AG08395 (cell line): ENCODE data around the gene SLC37A2.
"Not testable (repeated sequence)": the region's sequence is repeated elsewhere in the genome, so short reads cannot be mapped to it uniquely, and the experiment has no call there.

Experiments used
- DNase-seq: peaks from one replicate; pipeline ENCODE4 v3.0.0; 2012; ENCODE audit warnings: mixed read lengths, low spot score

Gene SLC37A2

GRCh38 chr11:125084761-125085231 lies 21.7 kb downstream of the SLC37A2 start:
- no peak for DNase-seq

- DNase-seq, result no peak
Measured at GRCh38 chr11:125085301-125086081, 22.4 kb downstream of the SLC37A2 start.

- DNase-seq, result no peak
Measured at GRCh38 chr11:125086633-125087296, 23.7 kb downstream of the SLC37A2 start.

- DNase-seq, result no peak
Measured at GRCh38 chr11:125088123-125088522, 25.0 kb downstream of the SLC37A2 start.

GRCh38 chr11:125088576-125089455 lies 25.7 kb downstream of the SLC37A2 start:
- DNase-seq, result no peak

- DNase-seq, result not testable (repeated sequence)
Measured at GRCh38 chr11:125089481-125089880, 26.4 kb downstream of the SLC37A2 start.

GRCh38 chr11:125090151-125090550 lies 27.0 kb downstream of the SLC37A2 start:
- DNase-seq, result not testable (repeated sequence)

GRCh38 chr11:125090816-125091215 lies 27.7 kb downstream of the SLC37A2 start:
- DNase-seq, result no peak

GRCh38 chr11:125091247-125091876 lies 28.3 kb downstream of the SLC37A2 start:
- DNase-seq, result peak; percentile 64

- no peak for DNase-seq
Measured at GRCh38 chr11:125091877-125092664, 29.0 kb downstream of the SLC37A2 start.

- no peak for DNase-seq
Measured at GRCh38 chr11:125092669-125093068, 29.6 kb downstream of the SLC37A2 start.

GRCh38 chr11:125093502-125093901 lies 30.4 kb downstream of the SLC37A2 start:
- no peak for DNase-seq

GRCh38 chr11:125094731-125095130 lies 31.6 kb downstream of the SLC37A2 start:
- DNase-seq, result no peak

GRCh38 chr11:125100136-125100535 lies 37.0 kb downstream of the SLC37A2 start:
- DNase-seq, result no peak

GRCh38 chr11:125101596-125101995 lies 38.5 kb downstream of the SLC37A2 start:
- DNase-seq, result no peak

GRCh38 chr11:125102025-125102424 lies 38.9 kb downstream of the SLC37A2 start:
- no peak for DNase-seq

GRCh38 chr11:125102510-125102909 lies 39.4 kb downstream of the SLC37A2 start:
- DNase-seq, result no peak

- no peak for DNase-seq
Measured at GRCh38 chr11:125105926-125106325, 42.8 kb downstream of the SLC37A2 start.

GRCh38 chr11:125108469-125108868 lies 45.4 kb downstream of the SLC37A2 start:
- no peak for DNase-seq

- no peak for DNase-seq
Measured at GRCh38 chr11:125110506-125110905, 47.4 kb downstream of the SLC37A2 start.

- DNase-seq, result peak; percentile 15
Measured at GRCh38 chr11:125111001-125111342, 47.9 kb downstream of the SLC37A2 start.
